HG03175 (cell line): ENCODE results near the gene TSTD1.

Experiments
- ATAC-seq: cut with Tn5 transposase; IDR thresholded peaks from one replicate; pipeline ENCODE4 v1.9.1; 2021; ENCODE audit warnings: mild to moderate bottlenecking, moderate library complexity; ENCODE audit not compliant: unreplicated experiment

The TSTD1 gene

GRCh38 chr1:161038523-161039153, at the start of gene TSTD1:
Gene TSTD1, minus strand, starts transcription at chr1:161038964. Its CDS starts 75 bp downstream, at chr1:161038889.
- peak; percentile 88 for ATAC-seq

- no peak for ATAC-seq
Measured at GRCh38 chr1:161086457-161086856, 47.7 kb upstream of the TSTD1 start.

- ATAC-seq = no peak
Measured at GRCh38 chr1:161085165-161085564, 46.4 kb upstream of the TSTD1 start.

GRCh38 chr1:161084597-161084988, 45.8 kb upstream of the TSTD1 start:
- no peak for ATAC-seq

GRCh38 chr1:161083748-161084596, 45.2 kb upstream of the TSTD1 start:
- no peak for ATAC-seq

GRCh38 chr1:161082996-161083747, 44.4 kb upstream of the TSTD1 start:
- ATAC-seq = no peak

- ATAC-seq = no peak
Measured at GRCh38 chr1:161082483-161082882, 43.7 kb upstream of the TSTD1 start.

- ATAC-seq = no peak
Measured at GRCh38 chr1:161081519-161081918, 42.8 kb upstream of the TSTD1 start.

GRCh38 chr1:161080441-161081405, 42.0 kb upstream of the TSTD1 start:
- ATAC-seq = no peak

- ATAC-seq = no peak
Measured at GRCh38 chr1:161079436-161080110, 40.8 kb upstream of the TSTD1 start.

GRCh38 chr1:161077426-161077825, 38.7 kb upstream of the TSTD1 start:
- no peak for ATAC-seq

GRCh38 chr1:161076410-161076809, 37.6 kb upstream of the TSTD1 start:
- no peak for ATAC-seq

- ATAC-seq = no peak
Measured at GRCh38 chr1:161074676-161075368, 36.1 kb upstream of the TSTD1 start.

- no peak for ATAC-seq
Measured at GRCh38 chr1:161073474-161074121, 34.8 kb upstream of the TSTD1 start.

- no peak for ATAC-seq
Measured at GRCh38 chr1:161072751-161073449, 34.1 kb upstream of the TSTD1 start.

- ATAC-seq = no peak
Measured at GRCh38 chr1:161071886-161072371, 33.2 kb upstream of the TSTD1 start.

GRCh38 chr1:161070761-161071160, 32.0 kb upstream of the TSTD1 start:
- ATAC-seq = no peak

- ATAC-seq = peak; percentile 90
Measured at GRCh38 chr1:161069731-161070270, 31.0 kb upstream of the TSTD1 start, which contains the start of gene ARHGAP30. Gene ARHGAP30, minus strand, starts transcription at chr1:161069891. Its CDS starts 267 bp downstream, at chr1:161069624.
